ENCODE results near the gene MEIS3.

DNA sequence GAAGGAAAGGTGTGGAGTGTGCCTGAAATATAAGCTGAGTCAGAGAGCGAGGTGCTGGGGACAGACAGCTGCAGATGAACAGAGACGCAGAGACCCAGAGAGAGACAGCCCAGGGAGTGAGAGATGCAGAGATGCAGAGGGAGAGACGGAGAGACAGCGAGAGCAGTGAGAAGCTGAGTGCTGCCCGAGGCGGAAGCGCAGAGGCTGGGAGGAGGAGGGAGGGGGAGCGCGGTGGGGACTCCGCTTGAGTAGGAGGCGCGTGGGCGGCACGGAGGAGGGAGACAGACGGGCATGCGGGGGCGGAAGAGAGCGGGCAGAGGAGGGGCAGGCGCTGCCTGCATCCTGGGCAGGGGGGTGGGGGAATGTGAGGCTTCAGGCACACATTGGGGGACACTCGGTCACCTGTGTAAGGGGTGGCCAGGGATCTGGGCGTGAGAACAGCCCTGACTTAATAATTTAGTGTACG is 26.6 kb upstream of the MEIS3 start:
- TF ChIP-seq, protein P1, sequence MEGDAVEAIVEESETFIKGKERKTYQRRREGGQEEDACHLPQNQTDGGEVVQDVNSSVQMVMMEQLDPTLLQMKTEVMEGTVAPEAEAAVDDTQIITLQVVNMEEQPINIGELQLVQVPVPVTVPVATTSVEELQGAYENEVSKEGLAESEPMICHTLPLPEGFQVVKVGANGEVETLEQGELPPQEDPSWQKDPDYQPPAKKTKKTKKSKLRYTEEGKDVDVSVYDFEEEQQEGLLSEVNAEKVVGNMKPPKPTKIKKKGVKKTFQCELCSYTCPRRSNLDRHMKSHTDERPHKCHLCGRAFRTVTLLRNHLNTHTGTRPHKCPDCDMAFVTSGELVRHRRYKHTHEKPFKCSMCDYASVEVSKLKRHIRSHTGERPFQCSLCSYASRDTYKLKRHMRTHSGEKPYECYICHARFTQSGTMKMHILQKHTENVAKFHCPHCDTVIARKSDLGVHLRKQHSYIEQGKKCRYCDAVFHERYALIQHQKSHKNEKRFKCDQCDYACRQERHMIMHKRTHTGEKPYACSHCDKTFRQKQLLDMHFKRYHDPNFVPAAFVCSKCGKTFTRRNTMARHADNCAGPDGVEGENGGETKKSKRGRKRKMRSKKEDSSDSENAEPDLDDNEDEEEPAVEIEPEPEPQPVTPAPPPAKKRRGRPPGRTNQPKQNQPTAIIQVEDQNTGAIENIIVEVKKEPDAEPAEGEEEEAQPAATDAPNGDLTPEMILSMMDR (IDR thresholded peaks at IDR 0.05): no peak
- TF ChIP-seq POLR2A (IDR thresholded peaks at IDR 0.05): no peak
